SK-N-SH (cell line): ENCODE measurements around the gene FTO. TPM values are rescaled to one million over a fixed set of nuclear protein-coding genes. Genes with fewer than 3 reads are reported as not detected.

Source experiments
- CTCF ChIA-PET: fragments of 300-600, 350-600 bp; formaldehyde crosslinking; extraction: SDS; loops from one replicate; lab custom pipeline; 2021; lab: Yijun Ruan, JAX
- POLR2A ChIA-PET: fragments of 350-600 bp; sonication (Branson Sonifier 250); formaldehyde crosslinking; extraction: SDS; loops from one replicate; lab custom pipeline; 2020; ENCODE audit warnings: antibody characterized with exemption, inconsistent platforms; lab: Yijun Ruan, JAX
- DNase-seq: peaks from one replicate; pipeline ENCODE4 v3.0.0; 2012
- H2AFZ ChIP-seq: fragments of 200-600 bp; sonication (generic); 2 replicates; pipeline ENCODE4 v1.8.1; 2016; ENCODE audit warnings: antibody characterized with exemption, mild to moderate bottlenecking, low read depth
- H3F3A ChIP-seq: fragments of 200-600 bp; sonication (generic); replicated peaks from 2 replicates; pipeline ENCODE3; 2016; ENCODE audit warnings: antibody characterized with exemption, mild to moderate bottlenecking; ENCODE audit not compliant: insufficient read depth
- H3K27ac ChIP-seq, 2 experiments: fragments of 200-500 bp in 1 of 2; fragments of 200-600 bp in 1 of 2; sonication (Bioruptor generic) in 1 of 2; sonication (generic), shearing (Covaris generic) in 1 of 2; 2 replicates each; pipeline versions ENCODE4 v1.5.1 to v1.6.1; 2014 to 2016; ENCODE audit warnings: low read depth in 2 of 2, inconsistent platforms in 1 of 2, low read length in 1 of 2, mild to moderate bottlenecking in 1 of 2, mixed read lengths in 1 of 2
- H3K27me3 ChIP-seq: fragments of 200-600 bp; sonication (generic), shearing (Covaris generic); 2 replicates; pipeline ENCODE4 v1.6.1; 2016; ENCODE audit warnings: mixed run types; ENCODE audit not compliant: insufficient read depth
- H3K36me3 ChIP-seq, 2 experiments: fragments of 200-500 bp in 1 of 2; fragments of 200-600 bp in 1 of 2; sonication (Bioruptor generic) in 1 of 2; sonication (generic) in 1 of 2; replicated peaks in 1 of 2; 2 replicates each; pipeline versions ENCODE3 to v1.5.1; 2014 to 2016; ENCODE audit warnings: low read length in 1 of 2, mild to moderate bottlenecking in 1 of 2; ENCODE audit not compliant: insufficient read depth in 2 of 2, control insufficient read depth in 1 of 2
- H3K4me1 ChIP-seq, 2 experiments: fragments of 200-500 bp in 1 of 2; fragments of 200-600 bp in 1 of 2; sonication (Bioruptor generic) in 1 of 2; sonication (generic), shearing (Covaris generic) in 1 of 2; 2 replicates each; pipeline versions ENCODE4 v1.5.1 to v1.6.1; 2014 to 2016; ENCODE audit warnings: low read depth in 1 of 2, low read length in 1 of 2, mixed run types in 1 of 2; ENCODE audit not compliant: insufficient read depth in 2 of 2, control insufficient read depth in 1 of 2
- H3K4me2 ChIP-seq: fragments of 200-600 bp; sonication (generic), shearing (Covaris generic); 2 replicates; pipeline ENCODE4 v1.6.1; 2017; ENCODE audit warnings: mixed run types
- H3K4me3 ChIP-seq, 2 experiments: fragments of 200-500 bp in 1 of 2; fragments of 200-600 bp in 1 of 2; sonication (Bioruptor generic) in 1 of 2; sonication (generic), shearing (Covaris generic) in 1 of 2; 2 replicates each; pipeline versions ENCODE4 v1.5.1 to v1.8.1; 2014 to 2016; ENCODE audit warnings: low read depth in 2 of 2, inconsistent platforms in 1 of 2, low read length in 1 of 2, mild to moderate bottlenecking in 1 of 2, mixed read lengths in 1 of 2, moderate library complexity in 1 of 2
- H3K79me2 ChIP-seq: fragments of 200-600 bp; sonication (generic); 2 replicates; pipeline ENCODE4 v1.8.1; 2017; ENCODE audit warnings: mild to moderate bottlenecking; ENCODE audit not compliant: insufficient read depth
- H3K9ac ChIP-seq: fragments of 200-600 bp; sonication (generic); 2 replicates; pipeline ENCODE4 v1.6.1; 2017; ENCODE audit warnings: mixed run types
- H3K9me2 ChIP-seq: fragments of 200-600 bp; sonication (generic); 2 replicates; pipeline ENCODE4 v1.6.1; 2017; ENCODE audit warnings: mixed run types
- H3K9me3 ChIP-seq: fragments of 200-600 bp; sonication (generic); 2 replicates; pipeline ENCODE4 v1.6.1; 2017; ENCODE audit warnings: mixed run types, mild to moderate bottlenecking, moderate library complexity
- H4K20me1 ChIP-seq: fragments of 200-600 bp; sonication (generic); 2 replicates; pipeline ENCODE4 v1.6.1; 2017; ENCODE audit warnings: mild to moderate bottlenecking, mixed run types; ENCODE audit not compliant: insufficient read depth
- CTCF ChIP-seq: fragments of 200-600 bp; sonication (generic); IDR thresholded peaks from 2 replicates; pipeline ENCODE4 v1.6.1; 2017; ENCODE audit warnings: antibody characterized with exemption, mild to moderate bottlenecking, moderate library complexity
- IRF3 ChIP-seq: fragments of 150-350 bp; IDR thresholded peaks from 2 replicates; pipeline ENCODE4 v1.6.1; 2016; ENCODE audit warnings: mild to moderate bottlenecking, low read depth, low read length
- RCOR1 ChIP-seq: fragments of 150-350 bp; IDR thresholded peaks from 2 replicates; pipeline ENCODE4 v1.6.1; 2017; ENCODE audit warnings: antibody characterized with exemption, low read length
- SIN3A ChIP-seq: IDR thresholded peaks from 2 replicates; pipeline ENCODE4 v1.6.1; 2012; ENCODE audit warnings: low read depth, mild to moderate bottlenecking, low read length, moderate library complexity, borderline replicate concordance
- TCF12 ChIP-seq: IDR thresholded peaks from 2 replicates; pipeline ENCODE4 v1.4.0; 2012
- USF1 ChIP-seq: IDR thresholded peaks from 2 replicates; pipeline ENCODE4 v1.4.0; 2012; ENCODE audit warnings: low read depth, borderline replicate concordance
- WGBS: methylation state at CpG from one replicate; pipeline ENCODE4 v1.1.6; 2017; ENCODE audit warnings: low lambda C conversion rate; 5-methylcytosine and 5-hydroxymethylcytosine counted together
- polyA plus RNA-seq, 3 experiments: library from polyadenylated mRNA; depleted of rRNA; stranded (reverse); fragments of >200 nt; gene quantifications; 2 replicates each; pipeline ENCODE4 v1.2.3, GENCODE V29; 2012

FTO gene
- polyA plus RNA-seq, 1 of the 3 experiments (the other 2 are of a cell fraction) = 41.2 TPM

- no peaks in the 10 kb centered on the region for H3K9me2 ChIP-seq
- WGBS = 71% methylated on average over 18 of the region's 19 CpGs
- H3K4me1 ChIP-seq = no peaks in the 10 kb centered on the region
- no peaks in the 10 kb centered on the region for H3K36me3 ChIP-seq
- H3K79me2 ChIP-seq = no peaks in the 10 kb centered on the region
- H3K4me2 ChIP-seq = no peak overlapping the region
- no peaks in the 10 kb centered on the region for H3K9me3 ChIP-seq
- H4K20me1 ChIP-seq = no peaks in the 10 kb centered on the region
- no peak overlapping the region for H2AFZ ChIP-seq
- H3K9ac ChIP-seq = no peak overlapping the region
- ChIA-PET POLR2A (no interaction called here), CTCF (interaction anchor here (1.0 kb wide), 1 partner anchor 17 kb away, joined by 3 read pairs; no protein-coding TSS in a partner anchor)
- H3K4me3 ChIP-seq = no peak overlapping the region
- H3F3A ChIP-seq = no peaks in the 10 kb centered on the region
- no peak for DNase-seq
- H3K27ac ChIP-seq = no peak overlapping the region
- H3K27me3 ChIP-seq = no peaks in the 10 kb centered on the region
- TF ChIP-seq CTCF = no peak
- TF ChIP-seq RCOR1 = no peak
- no peak for TF ChIP-seq USF1
- TF ChIP-seq IRF3 = no peak
- no peak for TF ChIP-seq SIN3A
Observed at GRCh38 chr16:54160939-54161897, 457.3 kb downstream of the FTO start.

GRCh38 chr16:54163197-54163843 lies 459.4 kb downstream of the FTO start:
- CTCF ChIA-PET = no interaction called here
- no peaks in the 10 kb centered on the region for H3K79me2 ChIP-seq
- WGBS = 68% methylated on average over 10 of the region's 10 CpGs

More at GRCh38 chr16:54163197-54163843, 459.4 kb downstream of the FTO start:
- no peak overlapping the region for H3K4me3 ChIP-seq
- no peak overlapping the region for H3K27ac ChIP-seq
- POLR2A ChIA-PET = no interaction called here
- no peaks in the 10 kb centered on the region for H3K9me3 ChIP-seq
- H3K27me3 ChIP-seq = no peaks in the 10 kb centered on the region
- DNase-seq = no peak
- H3K4me2 ChIP-seq = no peak overlapping the region
- no peaks in the 10 kb centered on the region for H4K20me1 ChIP-seq
- no peak overlapping the region for H3K9ac ChIP-seq
- H3K36me3 ChIP-seq = no peaks in the 10 kb centered on the region
- H3K9me2 ChIP-seq = no peaks in the 10 kb centered on the region
- TF ChIP-seq TCF12 = no peak
- H3K4me1 ChIP-seq = no peaks in the 10 kb centered on the region
- H2AFZ ChIP-seq = no peak overlapping the region
- H3F3A ChIP-seq = no peaks in the 10 kb centered on the region
